ENCODE measurements around the gene TMEM259. TPM values are rescaled to one million over a fixed set of nuclear protein-coding genes. Genes with fewer than 3 reads are reported as not detected.
A peak's percentile ranks its signal among the peaks of the same experiment; 100 is the strongest.

The TMEM259 gene
- total RNA-seq, 1 donor from 2014 or later = 257 TPM

DNA sequence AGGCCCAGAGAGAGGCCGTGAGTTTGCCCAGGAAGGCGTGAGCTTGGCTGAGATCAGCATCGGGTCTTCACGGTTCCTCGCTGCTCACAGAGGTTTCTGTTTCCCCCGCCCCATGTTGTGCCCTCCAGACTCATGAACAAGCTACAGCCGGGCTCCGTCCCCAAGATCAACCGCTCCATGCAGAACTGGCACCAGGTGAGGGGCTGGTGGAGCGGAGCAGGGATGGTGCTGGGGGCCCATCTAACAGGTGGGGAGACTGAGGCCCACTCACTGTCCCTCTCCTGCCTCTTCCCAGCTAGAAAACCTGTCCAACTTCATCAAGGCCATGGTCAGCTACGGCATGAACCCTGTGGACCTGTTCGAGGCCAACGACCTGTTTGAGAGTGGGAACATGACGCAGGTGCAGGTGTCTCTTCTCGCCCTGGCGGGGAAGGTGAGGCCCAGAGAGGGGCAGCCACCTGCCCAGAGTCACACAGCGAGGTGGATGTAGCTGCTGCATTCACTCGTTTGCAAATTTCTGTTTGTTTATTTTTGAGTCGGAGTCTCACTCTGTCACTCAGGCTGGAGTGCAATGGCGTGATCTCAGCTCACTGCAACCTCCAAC, 11.4 kb upstream of the TMEM259 start:
- Mint-ChIP-seq H3K9me3 (no peaks in the 10 kb centered on the region), H3K36me3 (ENCODE audit: low read depth) (peaks cover 54% of the 10 kb centered on the region), H3K27ac (no peak overlapping the region), H3K4me1 (peaks cover 36% of the 10 kb centered on the region), H3K4me3 (no peak overlapping the region), H3K27me3 (no peaks in the 10 kb centered on the region)
- intact Hi-C loops (cut with micrococcal nuclease) = no loop called here
- ChIA-PET CTCF (no interaction called here), POLR2A (interaction anchor here (0.6 to 13.8 kb wide), 6 partner anchors 7 to 1153 kb away, joined by 3 to 365 read pairs (median 3); partner anchors contain the start of genes ABCA7 and RNU6-2)
- TF ChIP-seq, protein P1, sequence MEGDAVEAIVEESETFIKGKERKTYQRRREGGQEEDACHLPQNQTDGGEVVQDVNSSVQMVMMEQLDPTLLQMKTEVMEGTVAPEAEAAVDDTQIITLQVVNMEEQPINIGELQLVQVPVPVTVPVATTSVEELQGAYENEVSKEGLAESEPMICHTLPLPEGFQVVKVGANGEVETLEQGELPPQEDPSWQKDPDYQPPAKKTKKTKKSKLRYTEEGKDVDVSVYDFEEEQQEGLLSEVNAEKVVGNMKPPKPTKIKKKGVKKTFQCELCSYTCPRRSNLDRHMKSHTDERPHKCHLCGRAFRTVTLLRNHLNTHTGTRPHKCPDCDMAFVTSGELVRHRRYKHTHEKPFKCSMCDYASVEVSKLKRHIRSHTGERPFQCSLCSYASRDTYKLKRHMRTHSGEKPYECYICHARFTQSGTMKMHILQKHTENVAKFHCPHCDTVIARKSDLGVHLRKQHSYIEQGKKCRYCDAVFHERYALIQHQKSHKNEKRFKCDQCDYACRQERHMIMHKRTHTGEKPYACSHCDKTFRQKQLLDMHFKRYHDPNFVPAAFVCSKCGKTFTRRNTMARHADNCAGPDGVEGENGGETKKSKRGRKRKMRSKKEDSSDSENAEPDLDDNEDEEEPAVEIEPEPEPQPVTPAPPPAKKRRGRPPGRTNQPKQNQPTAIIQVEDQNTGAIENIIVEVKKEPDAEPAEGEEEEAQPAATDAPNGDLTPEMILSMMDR (IDR thresholded peaks at IDR 0.05) = no peak
- no peak for ATAC-seq (ENCODE audit: low read depth)
- no peak for DNase-seq

DNA sequence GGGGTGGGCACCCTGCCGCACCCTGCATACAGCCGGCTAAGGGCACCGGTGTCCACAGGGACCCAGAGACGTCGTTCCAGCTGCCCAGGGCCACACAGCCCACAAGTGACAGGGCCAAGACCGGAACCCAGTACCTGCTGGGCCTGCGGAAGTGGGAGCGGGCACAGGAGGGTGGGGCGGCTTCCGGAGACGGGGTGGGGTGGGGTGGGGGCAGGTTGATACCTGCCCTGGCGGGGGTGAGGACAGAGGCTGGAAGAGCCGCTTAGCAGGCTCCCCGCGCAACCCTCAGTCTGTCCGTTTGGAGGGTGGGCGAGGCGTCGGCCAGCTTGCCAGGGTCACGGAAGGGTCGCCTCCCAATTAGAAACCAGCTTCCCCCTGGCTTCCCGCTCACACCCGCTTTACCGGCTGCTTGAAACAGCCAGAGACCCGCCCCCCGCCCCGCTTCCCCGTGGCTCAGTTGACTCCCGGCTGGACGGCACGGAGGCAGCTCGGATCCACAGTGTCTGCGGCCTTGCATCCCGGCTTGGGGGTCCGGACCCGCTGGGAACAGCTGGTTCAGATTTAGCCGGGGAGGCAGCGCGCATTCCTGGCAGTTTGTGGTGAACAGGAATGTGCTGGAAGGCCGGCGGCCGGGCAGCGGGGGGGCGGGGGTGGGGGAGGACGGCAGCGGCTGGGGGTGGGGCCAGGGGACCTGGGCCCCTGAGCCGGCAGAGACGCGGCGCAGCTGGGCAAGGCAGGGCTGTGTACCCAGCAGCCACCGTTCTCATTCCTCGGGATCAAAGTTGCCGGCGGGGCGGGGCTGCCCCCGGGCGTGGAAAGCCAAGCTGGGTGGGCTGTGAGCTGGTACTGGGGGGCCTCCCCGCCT, 7.4 kb upstream of the TMEM259 start:
- no peaks in the 10 kb centered on the region for H3K27me3 Mint-ChIP-seq
- H3K4me1 Mint-ChIP-seq = peaks cover 25% of the 10 kb centered on the region
- H3K9me3 Mint-ChIP-seq = no peaks in the 10 kb centered on the region
- intact Hi-C loops (cut with micrococcal nuclease) = no loop called here
- ChIA-PET CTCF (interaction anchor here (1.5 to 3.6 kb wide), 3 partner anchors 10 to 39 kb away, joined by 6 to 15 read pairs (median 13); partner anchors contain the start of genes ABCA7 and ARHGAP45), POLR2A (interaction anchor here (0.6 to 13.8 kb wide), 19 partner anchors 8 to 241 kb away, joined by 3 to 365 read pairs (median 6); partner anchors contain the start of genes ABCA7, ARHGAP45, CIRBP and POLR2E)
- ATAC-seq (ENCODE audit: low read depth) = peak; percentile 42
- H3K36me3 Mint-ChIP-seq (ENCODE audit: low read depth) = peaks cover 37% of the 10 kb centered on the region
- TF ChIP-seq, protein P1 (IDR thresholded peaks at IDR 0.05) = no peak
- peak overlapping the region; percentile 87 for H3K4me3 Mint-ChIP-seq
- peak overlapping the region; percentile 69 for H3K27ac Mint-ChIP-seq
- DNase-seq = peak; percentile 50

DNA sequence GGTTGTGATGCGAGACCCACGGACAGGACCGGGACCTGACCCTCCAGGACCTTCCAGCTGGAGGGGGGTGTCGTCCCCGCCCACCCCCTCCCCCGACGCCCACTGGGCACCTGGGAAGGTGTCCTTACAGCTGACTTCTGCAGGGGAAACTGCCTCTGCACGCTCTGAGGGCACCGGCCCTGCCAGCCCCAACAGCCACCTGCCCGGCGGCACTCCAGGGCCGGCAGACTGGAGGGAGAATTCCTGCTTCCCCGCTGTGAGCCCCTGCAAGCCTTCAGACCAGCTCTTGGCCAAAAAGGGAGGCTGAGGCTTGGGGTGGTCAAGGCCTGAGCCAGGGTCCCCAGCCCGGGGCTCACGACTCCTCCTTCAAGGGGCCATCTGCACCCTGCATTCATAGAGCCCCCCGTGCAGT, 6.7 kb upstream of the TMEM259 start:
- no peaks in the 10 kb centered on the region for H3K9me3 Mint-ChIP-seq
- intact Hi-C loops (cut with micrococcal nuclease) = loop anchor here (1.0 kb wide), 1 partner anchor 76 kb away; the partner anchor contains the start of gene GPX4
- TF ChIP-seq, protein P1 (IDR thresholded peaks at IDR 0.05) = no peak
- H3K27me3 Mint-ChIP-seq = no peaks in the 10 kb centered on the region
- peak; percentile 33 for DNase-seq
- peak; percentile 20 for ATAC-seq (ENCODE audit: low read depth)
- ChIA-PET POLR2A (interaction anchor here (0.6 to 13.8 kb wide), 21 partner anchors 9 to 625 kb away, joined by 3 to 365 read pairs (median 4); partner anchors contain the start of genes ABCA7, ARHGAP45, CIRBP and POLR2E), CTCF (interaction anchor here (1.5 to 3.6 kb wide), 3 partner anchors 11 to 39 kb away, joined by 6 to 15 read pairs (median 13); partner anchors contain the start of genes ABCA7 and ARHGAP45)
- peaks cover 30% of the 10 kb centered on the region for H3K36me3 Mint-ChIP-seq (ENCODE audit: low read depth)
- H3K4me1 Mint-ChIP-seq = peaks cover 25% of the 10 kb centered on the region
- H3K4me3 Mint-ChIP-seq = peak overlapping the region; percentile 95
- peak overlapping the region; percentile 91 for H3K27ac Mint-ChIP-seq

DNA sequence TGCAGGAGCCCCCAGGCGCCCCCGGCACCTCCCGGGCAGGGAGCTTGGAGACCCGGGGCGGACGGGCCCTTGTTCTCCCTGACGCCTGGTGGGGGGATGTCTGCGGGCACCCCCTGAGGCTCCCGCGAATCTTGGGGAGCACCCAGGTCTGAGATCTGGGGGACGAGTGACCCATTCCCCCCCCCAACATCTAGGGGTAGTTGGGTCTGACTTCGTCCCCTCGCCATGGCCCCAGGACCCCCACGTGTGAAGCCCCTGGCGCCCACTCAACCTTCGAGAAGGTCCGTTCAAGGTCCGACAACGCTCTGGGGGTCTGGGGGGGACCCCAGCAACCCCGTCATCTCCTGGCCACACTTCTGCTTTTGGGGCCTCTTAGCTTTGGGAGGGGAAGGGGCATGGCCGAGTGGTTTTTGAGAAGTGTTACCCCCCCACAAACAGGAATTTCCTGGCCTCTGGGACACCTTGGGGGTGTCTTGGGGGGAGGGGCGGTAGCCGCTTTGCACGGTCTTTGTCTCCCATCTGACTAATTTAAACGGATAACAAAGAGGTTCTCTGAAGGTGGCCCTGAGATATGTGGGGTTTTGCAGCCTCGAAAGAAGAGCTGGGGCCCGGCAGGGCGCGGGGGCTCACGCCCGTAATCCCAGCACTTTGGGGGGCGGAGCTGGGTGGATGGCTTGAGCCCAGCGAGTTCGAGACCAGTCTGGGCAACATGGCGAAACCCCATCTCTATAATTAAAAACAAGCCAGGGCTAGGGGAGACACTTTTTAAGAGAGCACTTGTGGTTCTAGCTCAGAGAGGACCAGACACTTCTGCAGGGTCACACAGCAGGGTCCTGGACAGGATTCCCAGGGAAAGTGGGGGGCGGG, 6.1 kb upstream of the TMEM259 start:
- peak overlapping the region; percentile 91 for H3K27ac Mint-ChIP-seq
- peak; percentile 43 for DNase-seq
- H3K4me1 Mint-ChIP-seq = peaks cover 25% of the 10 kb centered on the region
- intact Hi-C loops (cut with micrococcal nuclease) = loop anchor here (1.0 kb wide), 2 partner anchors 14 to 76 kb away; partner anchors contain the start of gene GPX4
- ChIA-PET CTCF (interaction anchor here (1.1 to 3.6 kb wide), 5 partner anchors 12 to 217 kb away, joined by 4 to 15 read pairs (median 6); partner anchors contain the start of genes ABCA7 and ARHGAP45), POLR2A (interaction anchor here (0.5 to 13.8 kb wide), 29 partner anchors 8 to 625 kb away, joined by 3 to 365 read pairs (median 4); partner anchors contain the start of genes ABCA7, ARHGAP45, CIRBP and POLR2E)
- H3K27me3 Mint-ChIP-seq = no peaks in the 10 kb centered on the region
- ATAC-seq (ENCODE audit: low read depth) = peak; percentile 17
- H3K36me3 Mint-ChIP-seq (ENCODE audit: low read depth) = peaks cover 24% of the 10 kb centered on the region
- no peaks in the 10 kb centered on the region for H3K9me3 Mint-ChIP-seq
- H3K4me3 Mint-ChIP-seq = peak overlapping the region; percentile 95
- TF ChIP-seq, protein P1 (IDR thresholded peaks at IDR 0.05) = no peak
